Erythroblast (primary cell): Measurements from ENCODE around the gene NDST1.
A peak's percentile ranks its signal among the peaks of the same experiment; 100 is the strongest.
"Not testable (repeated sequence)": the region's sequence is repeated elsewhere in the genome, so short reads cannot be mapped to it uniquely, and the experiment has no call there.

ENCODE experiments used
- DNase-seq, 2 experiments: peaks; one replicate each; lab custom pipeline; 2025; lab: John Stamatoyannopoulos, UW
- GATA1 ChIP-seq: IDR thresholded peaks from 2 replicates; pipeline ENCODE4 v1.6.1; 2011; ENCODE audit warnings: low read depth, mild to moderate bottlenecking, control low read depth, low read length, moderate library complexity
- POLR2A ChIP-seq: IDR thresholded peaks from 2 replicates; pipeline ENCODE4 v1.6.1; 2011; ENCODE audit warnings: mild to moderate bottlenecking, low read length

Gene NDST1

DNA sequence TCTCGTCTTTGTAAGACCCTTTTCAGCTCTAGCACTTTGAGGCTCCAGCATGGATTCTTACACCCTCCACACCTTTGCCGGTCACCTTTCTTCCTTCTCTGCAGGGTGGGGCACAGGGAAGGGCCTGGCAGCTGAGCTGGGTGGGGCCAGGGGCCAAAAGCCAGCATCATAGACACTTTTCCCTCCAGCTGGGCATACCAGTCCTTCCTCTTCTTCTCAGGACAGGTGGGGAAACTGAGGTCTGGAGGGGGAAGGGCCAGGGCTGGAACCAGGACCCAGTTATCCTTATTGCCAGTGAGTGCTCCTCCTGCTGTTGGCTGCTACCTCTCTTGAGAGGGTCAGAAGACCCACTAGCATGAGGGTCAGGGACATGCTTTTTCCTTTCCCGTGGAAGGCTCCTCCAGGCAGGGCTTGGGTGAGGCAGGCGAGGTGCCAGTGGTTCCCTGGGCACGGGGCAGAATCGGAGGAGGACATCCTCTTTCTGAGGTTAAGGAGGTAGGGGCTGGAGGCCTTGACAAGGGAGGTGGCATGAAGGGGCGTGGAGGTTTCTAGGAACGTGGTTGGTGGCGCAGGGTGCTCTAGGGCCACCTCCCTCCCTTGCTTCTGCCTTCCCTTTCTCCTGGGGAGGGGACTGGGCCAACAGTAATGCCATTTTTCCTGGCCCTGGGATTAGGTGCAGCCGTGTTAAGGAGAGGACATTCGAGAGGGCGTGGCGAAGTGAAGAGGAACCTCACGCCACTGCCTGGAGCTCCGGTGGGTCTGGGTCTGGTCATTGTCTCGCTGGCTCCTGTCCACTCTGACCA lies at the start of gene NDST1:
Gene NDST1 (plus strand): TSS at position 658 of the 803 bp plus-strand sequence. CDS start 13,124 bp downstream, outside the sequence.
- TF ChIP-seq POLR2A (no peak), GATA1 (no peak)
- DNase-seq, result no peak

DNA sequence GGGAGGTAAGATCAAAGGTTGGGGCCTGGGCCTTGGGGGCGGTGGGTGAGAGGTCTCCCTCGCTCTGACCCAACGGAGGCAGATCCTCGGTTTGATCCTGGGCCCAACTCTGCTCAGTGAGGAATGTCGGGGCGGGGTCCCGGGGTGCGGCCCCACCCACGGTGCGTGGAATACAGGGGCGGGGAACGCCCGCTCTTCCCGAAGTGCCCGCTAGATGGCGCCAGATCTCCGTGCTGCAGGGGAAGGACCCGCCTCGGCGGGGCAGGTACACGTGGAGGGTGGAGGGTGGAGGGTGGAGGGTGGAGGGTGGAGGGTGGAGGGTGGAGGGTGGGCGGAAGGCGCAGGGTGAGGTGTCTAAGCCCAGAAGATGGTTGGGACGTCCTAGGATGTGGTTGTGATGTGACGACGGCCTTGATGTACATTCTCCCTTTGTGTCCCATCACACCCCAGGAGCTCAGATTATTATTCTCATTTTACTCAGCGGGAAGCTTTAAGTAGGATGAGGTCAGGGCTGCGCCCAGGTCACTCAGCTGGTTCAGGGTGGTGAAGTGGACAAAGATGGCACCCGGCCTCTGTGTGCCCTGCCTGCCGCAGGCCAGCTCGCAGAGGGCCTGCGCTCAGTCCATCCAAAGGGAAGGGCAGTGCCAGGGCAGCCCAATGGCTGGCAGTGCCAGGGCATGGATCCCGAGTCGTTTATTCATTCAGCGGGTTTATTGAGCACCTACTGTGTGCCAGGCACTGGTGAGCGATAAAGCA lies 49.0 kb upstream of the NDST1 start:
- peak; percentile 65 to 83 for DNase-seq
- TF ChIP-seq GATA1 (no peak), POLR2A (no peak)

DNA sequence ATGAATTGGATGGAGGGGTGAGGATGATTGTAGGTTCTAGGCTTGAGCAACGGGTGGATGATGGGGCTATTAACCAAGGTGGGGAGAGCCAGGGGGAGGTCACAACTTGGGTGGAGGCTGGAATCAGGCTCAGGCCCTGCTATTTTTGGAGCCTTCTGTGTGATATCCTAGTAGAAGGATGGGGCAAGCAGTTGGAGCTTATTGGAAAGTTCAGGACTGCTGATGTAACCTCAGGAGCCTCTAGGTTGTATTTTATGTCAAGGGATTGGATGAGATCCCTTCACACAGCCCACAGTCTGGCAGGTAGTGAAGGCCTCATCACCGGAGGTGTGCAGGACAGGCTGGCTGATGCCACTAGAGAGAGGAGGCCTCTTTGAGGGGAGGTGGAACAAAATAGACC lies 47.1 kb upstream of the NDST1 start:
- TF ChIP-seq POLR2A (no peak), GATA1 (no peak)
- no peak for DNase-seq

- TF ChIP-seq POLR2A, result no peak
- no peak for TF ChIP-seq GATA1
- DNase-seq, result no peak
These were observed 46.7 kb upstream of the NDST1 start for GRCh38 chr5:150461231-150461630.

GRCh38 chr5:150464554-150465012 lies 43.3 kb upstream of the NDST1 start:
- TF ChIP-seq GATA1, result no peak
- no peak for TF ChIP-seq POLR2A
- no peak for DNase-seq

- no peak for DNase-seq
- TF ChIP-seq POLR2A, result no peak
- no peak for TF ChIP-seq GATA1
These were observed 42.0 kb upstream of the NDST1 start for GRCh38 chr5:150465927-150466326.

DNA sequence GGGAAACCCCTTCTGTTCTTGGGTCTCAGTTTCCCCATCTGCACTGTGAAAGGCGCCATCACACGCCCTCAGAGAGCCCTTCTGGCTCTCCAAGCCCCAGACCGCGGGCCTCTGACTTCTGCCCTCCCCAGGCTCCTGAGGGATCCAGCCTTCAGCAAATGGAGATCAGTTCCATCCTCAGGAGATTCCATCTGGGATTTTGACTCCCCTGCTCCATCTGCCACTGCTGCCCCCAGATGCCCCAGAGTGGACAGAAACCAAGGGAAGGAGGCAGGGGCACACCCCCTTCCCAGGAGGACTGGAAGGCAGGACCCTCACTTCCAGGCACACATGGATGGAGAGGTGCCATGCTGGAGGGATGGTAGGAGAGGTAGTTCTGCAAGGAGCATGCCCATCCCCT lies 39.7 kb upstream of the NDST1 start:
- TF ChIP-seq POLR2A (no peak), GATA1 (no peak)
- DNase-seq, result no peak

- DNase-seq, result no peak
- TF ChIP-seq POLR2A (no peak), GATA1 (no peak)
These were observed 38.0 kb upstream of the NDST1 start for GRCh38 chr5:150469718-150470469.

- no peak for DNase-seq
- TF ChIP-seq GATA1 (no peak), POLR2A (no peak)
These were observed 34.1 kb upstream of the NDST1 start for GRCh38 chr5:150473673-150474358.

DNA sequence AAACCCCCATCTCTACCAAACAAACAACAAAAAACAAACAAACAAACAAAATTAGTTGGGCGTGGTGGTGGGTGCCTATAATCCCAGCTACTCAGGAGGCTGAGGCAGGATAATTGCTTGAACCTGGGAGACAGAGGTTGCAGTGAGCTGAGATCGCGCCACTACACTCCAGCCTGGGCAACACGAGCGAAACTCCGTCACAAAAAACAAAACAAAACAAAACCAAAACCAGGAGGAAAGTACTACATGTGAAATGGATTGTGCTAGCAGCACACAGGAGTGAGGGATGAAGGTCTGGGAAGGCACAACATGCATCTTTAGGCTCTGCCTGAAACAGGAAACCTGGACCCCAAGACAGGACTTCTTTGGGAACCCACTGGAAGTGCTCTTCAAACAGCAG lies 31.4 kb upstream of the NDST1 start:
- not testable (repeated sequence) for DNase-seq

GRCh38 chr5:150479416-150479815 lies 28.5 kb upstream of the NDST1 start:
- DNase-seq, result no peak
- TF ChIP-seq POLR2A (no peak), GATA1 (no peak)

- TF ChIP-seq GATA1, result no peak
- no peak for TF ChIP-seq POLR2A
- DNase-seq, result no peak
These were observed 26.3 kb upstream of the NDST1 start for GRCh38 chr5:150481708-150481965.

DNA sequence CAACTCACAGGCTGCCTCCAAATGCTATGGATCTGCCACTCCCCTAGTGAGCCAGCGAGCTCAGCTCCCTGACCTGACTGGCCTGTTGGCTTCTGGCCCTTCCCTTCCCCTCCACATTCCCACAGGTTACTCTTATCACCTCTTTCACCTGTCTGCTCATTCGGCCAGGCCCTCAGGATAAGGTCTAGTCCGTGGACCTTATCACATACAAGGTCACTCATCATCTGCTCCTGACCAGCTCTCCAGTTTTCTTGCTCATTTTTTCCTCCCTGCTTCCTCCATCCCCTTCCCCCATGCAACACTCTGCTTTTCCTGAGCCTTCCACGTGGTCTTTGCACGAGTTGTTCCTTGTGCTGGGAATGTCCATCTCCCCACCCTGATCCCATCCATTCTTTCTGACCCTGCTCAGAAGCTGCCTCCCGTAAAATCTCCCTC lies 25.9 kb upstream of the NDST1 start:
- TF ChIP-seq POLR2A (no peak), GATA1 (no peak)

More for the DNA sequence above, 25.9 kb upstream of the NDST1 start:
- DNase-seq, result peak in 1 of 2 experiments; percentile 26
